GM23248 (cell line): ENCODE results near the gene DPP8. TPM values are rescaled to one million over a fixed set of nuclear protein-coding genes. Genes with fewer than 3 reads are reported as not detected.
A peak's percentile ranks its signal among the peaks of the same experiment; 100 is the strongest.
"Not testable (repeated sequence)": the region's sequence is repeated elsewhere in the genome, so short reads cannot be mapped to it uniquely, and the experiment has no call there.

Experiments used
- DNase-seq: peaks from one replicate; pipeline ENCODE4 v3.0.0-alpha.2; 2015
- H2AFZ ChIP-seq: fragments of 200-600 bp; sonication (generic); 2 replicates; pipeline ENCODE4 v1.6.1; 2016; ENCODE audit warnings: antibody characterized with exemption
- H3F3A ChIP-seq: fragments of 200-600 bp; sonication (generic); 2 replicates; pipeline ENCODE4 v1.6.1; 2016; ENCODE audit warnings: mild to moderate bottlenecking, antibody characterized with exemption, mixed run types; ENCODE audit not compliant: insufficient read depth
- H3K27ac ChIP-seq: fragments of 200-600 bp; sonication (generic); 2 replicates; pipeline ENCODE4 v1.5.1; 2016; ENCODE audit warnings: mild to moderate bottlenecking
- H3K27me3 ChIP-seq: fragments of 200-600 bp; sonication (generic); replicated peaks from 2 replicates; pipeline ENCODE4 v1.6.1; 2016; ENCODE audit warnings: mild to moderate bottlenecking; ENCODE audit not compliant: insufficient read depth
- H3K36me3 ChIP-seq: fragments of 200-600 bp; sonication (generic); 2 replicates; pipeline ENCODE4 v1.6.1; 2016; ENCODE audit warnings: low read depth, mild to moderate bottlenecking
- H3K4me1 ChIP-seq: fragments of 200-600 bp; sonication (generic); 2 replicates; pipeline ENCODE4 v1.6.1; 2016; ENCODE audit warnings: mild to moderate bottlenecking; ENCODE audit not compliant: insufficient read depth
- H3K4me2 ChIP-seq: fragments of 200-600 bp; sonication (generic); one replicate; pipeline ENCODE4 v1.6.1; 2016; ENCODE audit warnings: mild to moderate bottlenecking; ENCODE audit not compliant: unreplicated experiment
- H3K4me3 ChIP-seq: fragments of 200-600 bp; sonication (generic); 2 replicates; pipeline ENCODE4 v1.5.1; 2016; ENCODE audit warnings: mild to moderate bottlenecking
- H3K79me2 ChIP-seq: fragments of 200-600 bp; sonication (generic); 2 replicates; pipeline ENCODE4 v1.6.1; 2016; ENCODE audit warnings: mild to moderate bottlenecking; ENCODE audit not compliant: insufficient read depth
- H3K9ac ChIP-seq: fragments of 200-600 bp; sonication (generic); 2 replicates; pipeline ENCODE4 v1.6.1; 2016; ENCODE audit warnings: mild to moderate bottlenecking
- H3K9me2 ChIP-seq: fragments of 200-600 bp; sonication (generic); 2 replicates; pipeline ENCODE4 v1.6.1; 2016; ENCODE audit warnings: mixed run types, mild to moderate bottlenecking, moderate library complexity; ENCODE audit not compliant: insufficient read depth
- H3K9me3 ChIP-seq: fragments of 200-600 bp; sonication (generic); one replicate; pipeline ENCODE4 v1.6.1; 2017; ENCODE audit warnings: low read depth
- H4K20me1 ChIP-seq: fragments of 200-600 bp; sonication (generic); 2 replicates; pipeline ENCODE4 v1.6.0; 2016; ENCODE audit not compliant: insufficient read depth
- EZH2 ChIP-seq: fragments of 200-600 bp; sonication (generic); IDR thresholded peaks from 2 replicates; pipeline ENCODE4 v1.6.1; 2018; ENCODE audit warnings: antibody characterized with exemption, mild to moderate bottlenecking; ENCODE audit not compliant: insufficient read depth, poor library complexity, severe bottlenecking
- EZH2phosphoT487 ChIP-seq: fragments of 200-600 bp; sonication (generic); IDR thresholded peaks from 2 replicates; pipeline ENCODE4 v1.6.1; 2018; ENCODE audit warnings: antibody characterized with exemption, moderate library complexity, mild to moderate bottlenecking, low read depth; ENCODE audit not compliant: insufficient read depth
- WGBS, 2 experiments: methylation state at CpG; one replicate each; pipeline ENCODE4 v1.1.6; 2015 to 2017; ENCODE audit warnings: low lambda C conversion rate in 2 of 2, low coverage in 1 of 2; ENCODE audit errors: missing lambda C conversion rate in 2 of 2; 5-methylcytosine and 5-hydroxymethylcytosine counted together
- in situ Hi-C: fragments of 300-500 bp; cut with MboI; formaldehyde crosslinking; loops from 2 replicates; pipeline ENCODE4 v1.15.0; 2020
- polyA plus RNA-seq: library from polyadenylated mRNA; unstranded; fragments of >200 nt; fragmentation: Nextera tagmentation; extraction: Ambion mirVana; gene quantifications from 2 replicates; pipeline ENCODE4 v1.2.1, GENCODE V29; 2016
- total RNA-seq: library from RNA; depleted of rRNA; stranded (reverse); fragments of >200 nt; shearing (Covaris generic); gene quantifications from 2 replicates; pipeline ENCODE4 v1.2.3, GENCODE V29; 2014

The DPP8 gene
- total and polyA plus RNA-seq, 2 experiments from 2014 or later, result 28.0 to 28.9 TPM

DNA sequence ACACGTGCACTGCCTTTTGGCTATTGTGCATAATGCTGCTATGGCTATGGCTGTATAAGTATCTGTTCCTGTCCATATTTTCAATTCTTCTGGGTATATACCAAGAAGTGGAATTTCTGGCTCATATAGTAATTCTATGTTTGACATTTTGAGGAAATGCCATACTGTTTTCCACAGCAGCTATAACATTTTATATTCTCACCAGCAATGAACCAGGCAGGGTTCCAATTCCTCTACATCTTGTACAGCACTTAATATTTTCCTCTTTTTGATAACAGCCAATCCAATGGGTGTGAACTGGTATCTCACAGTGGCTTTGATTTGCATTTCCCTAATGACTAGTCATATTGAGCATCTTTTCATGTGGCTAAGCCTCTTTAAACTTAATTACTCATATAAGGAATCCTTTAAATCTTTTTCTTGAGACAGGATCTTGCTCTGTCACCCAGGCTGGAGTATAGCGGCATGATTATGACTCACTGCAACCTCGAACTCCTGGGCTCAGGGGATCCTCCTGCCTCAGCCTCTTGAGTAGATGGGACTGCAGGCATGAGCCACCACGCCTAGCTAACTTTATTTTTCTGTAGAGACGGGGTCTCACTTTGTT is 56.6 kb downstream of the DPP8 start:
- WGBS, 2 experiments, result 72% methylated on average over 5 of the region's 5 CpGs
- H3K27ac ChIP-seq, result no peak overlapping the region

DNA sequence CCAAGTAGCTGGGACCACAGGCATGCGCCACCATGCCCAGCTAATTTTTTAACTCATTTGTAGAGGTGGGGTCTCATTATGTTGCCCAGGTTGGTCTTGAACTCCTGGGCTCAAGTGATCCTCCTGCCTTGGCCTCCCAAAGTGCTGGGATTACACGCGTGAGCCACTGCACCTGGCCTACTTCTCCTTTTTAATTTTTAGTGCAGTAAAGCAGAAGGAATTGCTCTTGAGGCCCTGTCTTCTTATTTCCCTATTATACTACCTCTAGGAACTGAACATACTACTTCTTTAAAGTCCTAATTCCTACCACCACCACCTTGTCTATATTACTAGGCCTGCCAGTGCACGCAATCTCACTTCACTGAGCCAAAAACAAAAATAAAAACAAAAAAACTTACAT is 62.2 kb downstream of the DPP8 start:
- DNase-seq, in situ Hi-C loops, H3K9me2 ChIP-seq, H3K9ac ChIP-seq, H3K27me3 ChIP-seq, H3K79me2 ChIP-seq, H2AFZ ChIP-seq, H4K20me1 ChIP-seq, H3K27ac ChIP-seq, H3K4me1 ChIP-seq, H3K4me3 ChIP-seq, H3F3A ChIP-seq, H3K4me2 ChIP-seq, H3K9me3 ChIP-seq: not testable (repeated sequence)
- 95 to 98% methylated on average over 4 of the region's 4 CpGs for WGBS, 2 experiments
- peaks cover 59% of the 10 kb centered on the region for H3K36me3 ChIP-seq

More for the DNA sequence above, 56.6 kb downstream of the DPP8 start:
- no peaks in the 10 kb centered on the region; the same call in 1 of the 2 replicates for H3F3A ChIP-seq
- TF ChIP-seq EZH2, result no peak
- no peak for TF ChIP-seq EZH2phosphoT487
- H4K20me1 ChIP-seq, result no peaks in the 10 kb centered on the region
- H3K9me2 ChIP-seq, result no peaks in the 10 kb centered on the region
- H2AFZ ChIP-seq, result no peak overlapping the region
- in situ Hi-C loops, result no loop called here
- H3K9me3 ChIP-seq, result no peaks in the 10 kb centered on the region
- no peak overlapping the region for H3K4me2 ChIP-seq
- H3K79me2 ChIP-seq, result no peaks in the 10 kb centered on the region
- peak; percentile 40 for DNase-seq
- H3K36me3 ChIP-seq, result peaks cover 67% of the 10 kb centered on the region
- no peaks in the 10 kb centered on the region for H3K4me1 ChIP-seq
- no peak overlapping the region for H3K4me3 ChIP-seq
- H3K27me3 ChIP-seq, result no peaks in the 10 kb centered on the region
- H3K9ac ChIP-seq, result no peak overlapping the region

DNA sequence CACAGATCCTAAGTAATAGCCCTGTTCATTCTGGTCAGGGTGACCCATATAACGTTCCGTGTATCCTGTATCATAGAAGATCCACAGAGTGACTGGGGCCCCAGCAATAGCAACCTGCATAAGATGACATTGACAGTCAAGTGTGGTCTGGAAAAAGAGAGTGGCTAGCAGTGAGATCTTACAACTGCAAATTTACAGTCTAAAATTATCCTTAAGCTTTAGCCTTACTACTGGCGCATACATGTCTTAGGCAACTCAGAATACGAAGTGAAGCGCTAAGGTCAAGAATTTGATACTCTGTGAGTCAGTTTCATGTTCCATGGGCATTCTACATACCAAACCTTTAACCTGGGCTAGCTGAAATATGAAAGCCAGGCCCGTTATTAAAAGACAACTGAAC is 65.5 kb downstream of the DPP8 start:
- H3K36me3 ChIP-seq, result peaks cover 62% of the 10 kb centered on the region
- no peak overlapping the region for H3K9ac ChIP-seq
- TF ChIP-seq EZH2phosphoT487, result no peak
- no peak for TF ChIP-seq EZH2
- H3K9me3 ChIP-seq, result no peaks in the 10 kb centered on the region
- no peaks in the 10 kb centered on the region for H3F3A ChIP-seq
- WGBS, 2 experiments, result 92 to 96% methylated on average over 6 of the region's 6 CpGs
- no peak overlapping the region for H3K4me3 ChIP-seq
- no peaks in the 10 kb centered on the region for H3K27me3 ChIP-seq
- no peaks in the 10 kb centered on the region for H3K9me2 ChIP-seq
- no peaks in the 10 kb centered on the region for H4K20me1 ChIP-seq
- H3K4me2 ChIP-seq, result no peak overlapping the region
- H2AFZ ChIP-seq, result no peak overlapping the region
- H3K27ac ChIP-seq, result no peak overlapping the region
- DNase-seq, result no peak
- no peaks in the 10 kb centered on the region for H3K4me1 ChIP-seq
- in situ Hi-C loops, result no loop called here
- H3K79me2 ChIP-seq, result no peaks in the 10 kb centered on the region

DNA sequence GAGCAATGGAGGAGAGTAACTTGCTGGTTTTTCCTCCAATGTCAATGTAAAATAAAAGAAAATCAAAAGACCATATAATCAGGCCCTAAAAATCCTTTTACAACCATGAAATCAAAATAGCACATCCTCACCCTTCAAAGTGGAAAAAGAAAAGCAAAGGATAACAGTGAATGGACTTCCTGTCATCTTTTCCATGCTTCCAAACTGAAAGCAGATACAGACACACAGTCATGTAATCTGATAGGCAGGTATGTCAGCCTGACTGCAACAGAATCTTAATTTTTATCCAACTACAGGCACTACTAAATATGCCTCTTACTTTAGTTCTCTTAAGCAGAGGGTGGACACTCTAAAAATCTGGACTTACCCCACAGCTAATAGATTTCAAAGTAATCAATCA is 66.9 kb downstream of the DPP8 start:
- H3F3A ChIP-seq, result no peaks in the 10 kb centered on the region
- in situ Hi-C loops, result no loop called here

DNA sequence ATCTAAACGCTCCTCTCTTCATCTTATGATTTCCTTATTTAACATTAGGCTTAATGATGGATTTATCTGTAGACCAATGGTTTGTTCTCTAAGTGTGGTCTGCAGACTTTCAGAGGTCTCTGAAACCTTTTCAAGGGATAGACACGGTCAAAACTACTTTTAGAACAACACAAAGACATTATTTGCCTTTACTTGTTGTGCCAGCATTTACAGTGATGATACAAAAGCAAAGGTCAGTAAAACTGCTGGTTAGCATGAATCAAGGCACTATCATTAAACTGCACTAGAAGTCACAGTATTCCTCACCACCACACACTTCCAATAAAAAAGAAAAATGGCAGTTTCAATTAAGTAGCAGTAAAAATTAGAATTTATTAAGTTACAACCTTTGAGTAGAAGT is 70.3 kb downstream of the DPP8 start:
- Histone ChIP-seq H3K36me3 (peaks cover 48% of the 10 kb centered on the region), H2AFZ (no peak overlapping the region), H3K27me3 (no peaks in the 10 kb centered on the region), H3K4me3 (no peak overlapping the region), H3K9me3 (no peaks in the 10 kb centered on the region), H4K20me1 (no peaks in the 10 kb centered on the region), H3F3A (no peaks in the 10 kb centered on the region), H3K9ac (no peak overlapping the region), H3K4me2 (no peak overlapping the region), H3K79me2 (no peaks in the 10 kb centered on the region), H3K9me2 (no peaks in the 10 kb centered on the region), H3K4me1 (no peaks in the 10 kb centered on the region), H3K27ac (no peak overlapping the region)
- 75 to 79% methylated on average over 2 of the region's 2 CpGs for WGBS, 2 experiments
- TF ChIP-seq EZH2 (no peak), EZH2phosphoT487 (no peak)
- DNase-seq, result no peak
- in situ Hi-C loops, result no loop called here

More for the DNA sequence above, 66.9 kb downstream of the DPP8 start:
- no peak for DNase-seq
- no peaks in the 10 kb centered on the region for H3K9me2 ChIP-seq
- H3K4me2 ChIP-seq, result no peak overlapping the region
- H3K4me3 ChIP-seq, result no peak overlapping the region
- H3K27me3 ChIP-seq, result no peaks in the 10 kb centered on the region
- H3K27ac ChIP-seq, result no peak overlapping the region
- no peaks in the 10 kb centered on the region for H3K79me2 ChIP-seq
- no peaks in the 10 kb centered on the region for H4K20me1 ChIP-seq
- H3K9me3 ChIP-seq, result no peaks in the 10 kb centered on the region
- no peak for TF ChIP-seq EZH2
- no peak for TF ChIP-seq EZH2phosphoT487
- H3K9ac ChIP-seq, result no peak overlapping the region
- H2AFZ ChIP-seq, result no peak overlapping the region
- H3K36me3 ChIP-seq, result peaks cover 63% of the 10 kb centered on the region
- H3K4me1 ChIP-seq, result no peaks in the 10 kb centered on the region
